GM12878 (cell line): ENCODE data around the gene CDC27. TPM values are rescaled to one million over a fixed set of nuclear protein-coding genes. Genes with fewer than 3 reads are reported as not detected.

Experiments
- CEBPB ChIP-seq, 2 experiments: fragments of 150-350 bp in 1 of 2; IDR thresholded peaks; 2 replicates each; pipeline ENCODE4 v1.6.1; 2012 to 2014; ENCODE audit warnings: low read depth in 2 of 2, low read length in 2 of 2, borderline replicate concordance in 1 of 2, inconsistent platforms in 1 of 2
- EP300 ChIP-seq, 2 experiments: fragments of 150-350 bp in 1 of 2; IDR thresholded peaks; 2 replicates each; pipeline ENCODE4 v1.6.1; 2011 to 2012; ENCODE audit warnings: low read depth in 2 of 2, low read length in 2 of 2, borderline replicate concordance in 1 of 2, improper control_type of control experiment in 1 of 2, inconsistent platforms in 1 of 2; ENCODE audit not compliant: control insufficient read depth in 1 of 2
- MEF2A ChIP-seq: IDR thresholded peaks from 2 replicates; pipeline ENCODE4 v1.6.1; 2011; ENCODE audit warnings: low read depth, mild to moderate bottlenecking, low read length, moderate library complexity; ENCODE audit not compliant: insufficient read depth
- PAX8 ChIP-seq: fragments of 450-650 bp; IDR thresholded peaks from 2 replicates; pipeline ENCODE4 v1.6.1; 2017; ENCODE audit warnings: mild to moderate bottlenecking, moderate library complexity
- SMAD1 ChIP-seq: fragments of 450-650 bp; IDR thresholded peaks from 2 replicates; pipeline ENCODE4 v1.6.1; 2018; ENCODE audit warnings: mild to moderate bottlenecking, low read depth; ENCODE audit not compliant: partially characterized antibody
- TCF12 ChIP-seq: IDR thresholded peaks from 2 replicates; pipeline ENCODE4 v1.6.1; 2011; ENCODE audit warnings: low read depth, mild to moderate bottlenecking, low read length
- polyA plus RNA-seq, 11 experiments: library from polyadenylated mRNA; depleted of rRNA in 4 of 11; unstranded in 6 of 11; stranded (reverse) in 5 of 11; fragments of >200 nt; fragmentation: Nextera tagmentation in 4 of 11; fragmentation: Illumina TruSeq in 1 of 11; extraction: Ambion mirVana in 4 of 11; extraction: Trizol in 1 of 11; gene quantifications; 1 replicate in 1 of 11; 2 replicates in 10 of 11; pipeline versions ENCODE4 v1.2.1 to v1.2.3, GENCODE V29; 2011 to 2016; ENCODE audit warnings: inconsistent platforms in 2 of 11, missing spikeins in 2 of 11, low read depth in 1 of 11
- total RNA-seq, 4 experiments: library from RNA; depleted of rRNA in 3 of 4; stranded (reverse); fragments of >200 nt in 3 of 4; fragmentation: Illumina TruSeq in 1 of 4; extraction: Trizol in 1 of 4; gene quantifications; 2 replicates each; pipeline versions ENCODE4 v1.2.1 to v1.2.3, GENCODE V29; 2013 to 2021
- TF ChIP-seq, protein P1 (sequence below): fragments of 450-650 bp; formaldehyde crosslinking; IDR thresholded peaks from 2 replicates; pipeline ENCODE4 v1.4.0; 2020; ENCODE audit warnings: mild to moderate bottlenecking, moderate library complexity
- TF ChIP-seq, protein P2 (sequence below): fragments of 450-650 bp; IDR thresholded peaks from 2 replicates; pipeline ENCODE4 v1.6.1; 2017; ENCODE audit warnings: antibody characterized with exemption, mild to moderate bottlenecking, moderate library complexity
- TF ChIP-seq, protein P3 (sequence below), 3 experiments: IDR thresholded peaks in 2 of 3; conservative IDR thresholded peaks in 1 of 3; 2 replicates each; pipeline ENCODE4 v1.5.1; 2011; ENCODE audit warnings: low read depth in 3 of 3, low read length in 3 of 3, mild to moderate bottlenecking in 3 of 3, control low read depth in 2 of 3, moderate library complexity in 2 of 3, inconsistent platforms in 1 of 3, mixed read lengths in 1 of 3; ENCODE audit not compliant: control insufficient read depth in 2 of 3, insufficient read depth in 1 of 3; ENCODE audit errors: extremely low read depth in 1 of 3
- TF ChIP-seq, protein P4 (sequence below): IDR thresholded peaks from 2 replicates; pipeline ENCODE4 v1.6.1; 2012; ENCODE audit warnings: low read depth, low read length, improper control_type of control experiment

The CDC27 gene
- total and polyA plus RNA-seq, 10 of the 15 experiments (the other 5 are each of a cell fraction or from before 2014, with no cell fraction given): 23.2 to 138 (median 97.8) TPM

DNA sequence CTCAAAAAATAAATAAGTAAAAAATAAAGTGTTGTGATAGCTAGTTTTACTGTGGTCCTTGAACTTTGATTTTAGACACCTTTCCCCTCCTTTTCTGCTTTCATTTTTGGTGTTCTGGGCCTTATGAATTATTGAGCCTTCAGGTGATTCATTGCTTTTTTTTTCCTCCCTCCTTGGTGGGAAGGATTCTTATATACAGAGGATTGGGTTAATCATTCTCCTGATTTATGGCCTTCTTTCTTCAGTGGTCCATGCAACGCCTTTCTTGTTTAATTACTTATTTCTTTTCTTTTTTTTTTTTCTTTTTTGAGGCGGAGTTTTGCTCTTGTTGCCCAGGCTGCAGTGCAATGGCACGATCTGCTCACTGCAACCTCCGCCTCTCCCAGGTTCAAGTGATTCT, 12.1 kb upstream of the CDC27 start (continued):
- TF ChIP-seq, protein P1, sequence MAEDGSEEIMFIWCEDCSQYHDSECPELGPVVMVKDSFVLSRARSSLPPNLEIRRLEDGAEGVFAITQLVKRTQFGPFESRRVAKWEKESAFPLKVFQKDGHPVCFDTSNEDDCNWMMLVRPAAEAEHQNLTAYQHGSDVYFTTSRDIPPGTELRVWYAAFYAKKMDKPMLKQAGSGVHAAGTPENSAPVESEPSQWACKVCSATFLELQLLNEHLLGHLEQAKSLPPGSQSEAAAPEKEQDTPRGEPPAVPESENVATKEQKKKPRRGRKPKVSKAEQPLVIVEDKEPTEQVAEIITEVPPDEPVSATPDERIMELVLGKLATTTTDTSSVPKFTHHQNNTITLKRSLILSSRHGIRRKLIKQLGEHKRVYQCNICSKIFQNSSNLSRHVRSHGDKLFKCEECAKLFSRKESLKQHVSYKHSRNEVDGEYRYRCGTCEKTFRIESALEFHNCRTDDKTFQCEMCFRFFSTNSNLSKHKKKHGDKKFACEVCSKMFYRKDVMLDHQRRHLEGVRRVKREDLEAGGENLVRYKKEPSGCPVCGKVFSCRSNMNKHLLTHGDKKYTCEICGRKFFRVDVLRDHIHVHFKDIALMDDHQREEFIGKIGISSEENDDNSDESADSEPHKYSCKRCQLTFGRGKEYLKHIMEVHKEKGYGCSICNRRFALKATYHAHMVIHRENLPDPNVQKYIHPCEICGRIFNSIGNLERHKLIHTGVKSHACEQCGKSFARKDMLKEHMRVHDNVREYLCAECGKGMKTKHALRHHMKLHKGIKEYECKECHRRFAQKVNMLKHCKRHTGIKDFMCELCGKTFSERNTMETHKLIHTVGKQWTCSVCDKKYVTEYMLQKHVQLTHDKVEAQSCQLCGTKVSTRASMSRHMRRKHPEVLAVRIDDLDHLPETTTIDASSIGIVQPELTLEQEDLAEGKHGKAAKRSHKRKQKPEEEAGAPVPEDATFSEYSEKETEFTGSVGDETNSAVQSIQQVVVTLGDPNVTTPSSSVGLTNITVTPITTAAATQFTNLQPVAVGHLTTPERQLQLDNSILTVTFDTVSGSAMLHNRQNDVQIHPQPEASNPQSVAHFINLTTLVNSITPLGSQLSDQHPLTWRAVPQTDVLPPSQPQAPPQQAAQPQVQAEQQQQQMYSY (CRISPR knock-in tag): no peak
- TF ChIP-seq EP300 (IDR thresholded peaks at IDR 0.05; ENCODE audit: borderline replicate concordance in 1 of 2, control insufficient read depth in 1 of 2, low read depth in 2 of 2, low read length in 2 of 2): no peak
- TF ChIP-seq TCF12: no peak
- no peak for TF ChIP-seq PAX8
- TF ChIP-seq, protein P2, sequence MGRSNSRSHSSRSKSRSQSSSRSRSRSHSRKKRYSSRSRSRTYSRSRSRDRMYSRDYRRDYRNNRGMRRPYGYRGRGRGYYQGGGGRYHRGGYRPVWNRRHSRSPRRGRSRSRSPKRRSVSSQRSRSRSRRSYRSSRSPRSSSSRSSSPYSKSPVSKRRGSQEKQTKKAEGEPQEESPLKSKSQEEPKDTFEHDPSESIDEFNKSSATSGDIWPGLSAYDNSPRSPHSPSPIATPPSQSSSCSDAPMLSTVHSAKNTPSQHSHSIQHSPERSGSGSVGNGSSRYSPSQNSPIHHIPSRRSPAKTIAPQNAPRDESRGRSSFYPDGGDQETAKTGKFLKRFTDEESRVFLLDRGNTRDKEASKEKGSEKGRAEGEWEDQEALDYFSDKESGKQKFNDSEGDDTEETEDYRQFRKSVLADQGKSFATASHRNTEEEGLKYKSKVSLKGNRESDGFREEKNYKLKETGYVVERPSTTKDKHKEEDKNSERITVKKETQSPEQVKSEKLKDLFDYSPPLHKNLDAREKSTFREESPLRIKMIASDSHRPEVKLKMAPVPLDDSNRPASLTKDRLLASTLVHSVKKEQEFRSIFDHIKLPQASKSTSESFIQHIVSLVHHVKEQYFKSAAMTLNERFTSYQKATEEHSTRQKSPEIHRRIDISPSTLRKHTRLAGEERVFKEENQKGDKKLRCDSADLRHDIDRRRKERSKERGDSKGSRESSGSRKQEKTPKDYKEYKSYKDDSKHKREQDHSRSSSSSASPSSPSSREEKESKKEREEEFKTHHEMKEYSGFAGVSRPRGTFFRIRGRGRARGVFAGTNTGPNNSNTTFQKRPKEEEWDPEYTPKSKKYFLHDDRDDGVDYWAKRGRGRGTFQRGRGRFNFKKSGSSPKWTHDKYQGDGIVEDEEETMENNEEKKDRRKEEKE: no peak
- no peak for TF ChIP-seq SMAD1
- TF ChIP-seq, protein P3, sequence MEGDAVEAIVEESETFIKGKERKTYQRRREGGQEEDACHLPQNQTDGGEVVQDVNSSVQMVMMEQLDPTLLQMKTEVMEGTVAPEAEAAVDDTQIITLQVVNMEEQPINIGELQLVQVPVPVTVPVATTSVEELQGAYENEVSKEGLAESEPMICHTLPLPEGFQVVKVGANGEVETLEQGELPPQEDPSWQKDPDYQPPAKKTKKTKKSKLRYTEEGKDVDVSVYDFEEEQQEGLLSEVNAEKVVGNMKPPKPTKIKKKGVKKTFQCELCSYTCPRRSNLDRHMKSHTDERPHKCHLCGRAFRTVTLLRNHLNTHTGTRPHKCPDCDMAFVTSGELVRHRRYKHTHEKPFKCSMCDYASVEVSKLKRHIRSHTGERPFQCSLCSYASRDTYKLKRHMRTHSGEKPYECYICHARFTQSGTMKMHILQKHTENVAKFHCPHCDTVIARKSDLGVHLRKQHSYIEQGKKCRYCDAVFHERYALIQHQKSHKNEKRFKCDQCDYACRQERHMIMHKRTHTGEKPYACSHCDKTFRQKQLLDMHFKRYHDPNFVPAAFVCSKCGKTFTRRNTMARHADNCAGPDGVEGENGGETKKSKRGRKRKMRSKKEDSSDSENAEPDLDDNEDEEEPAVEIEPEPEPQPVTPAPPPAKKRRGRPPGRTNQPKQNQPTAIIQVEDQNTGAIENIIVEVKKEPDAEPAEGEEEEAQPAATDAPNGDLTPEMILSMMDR (IDR thresholded peaks at IDR 0.05 in 2 of 3, conservative IDR thresholded peaks at IDR 0.05 in 1 of 3; ENCODE audit: control insufficient read depth in 2 of 3, extremely low read depth in 1 of 3, insufficient read depth in 1 of 3, low read depth in 3 of 3, low read length in 3 of 3): no peak
- no peak for TF ChIP-seq CEBPB (IDR thresholded peaks at IDR 0.05; ENCODE audit: borderline replicate concordance in 1 of 2, low read depth in 2 of 2, low read length in 2 of 2)
- TF ChIP-seq, protein P4, sequence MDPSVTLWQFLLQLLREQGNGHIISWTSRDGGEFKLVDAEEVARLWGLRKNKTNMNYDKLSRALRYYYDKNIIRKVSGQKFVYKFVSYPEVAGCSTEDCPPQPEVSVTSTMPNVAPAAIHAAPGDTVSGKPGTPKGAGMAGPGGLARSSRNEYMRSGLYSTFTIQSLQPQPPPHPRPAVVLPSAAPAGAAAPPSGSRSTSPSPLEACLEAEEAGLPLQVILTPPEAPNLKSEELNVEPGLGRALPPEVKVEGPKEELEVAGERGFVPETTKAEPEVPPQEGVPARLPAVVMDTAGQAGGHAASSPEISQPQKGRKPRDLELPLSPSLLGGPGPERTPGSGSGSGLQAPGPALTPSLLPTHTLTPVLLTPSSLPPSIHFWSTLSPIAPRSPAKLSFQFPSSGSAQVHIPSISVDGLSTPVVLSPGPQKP: no peak
- TF ChIP-seq MEF2A: no peak
